Endometrial microvascular endothelial cells (primary cell): Measurements from ENCODE around the gene COL21A1. TPM values are rescaled to one million over a fixed set of nuclear protein-coding genes. Genes with fewer than 3 reads are reported as not detected.

Source experiments
- in situ Hi-C: cut with HindIII; loops from 2 replicates; pipeline ENCODE4 v1.10.0; 2017; ENCODE audit warnings: low sequenced_read_pairs, low pct_unique_long_range_greater_than_20kb; ENCODE audit errors: inconsistent ontology term
- total RNA-seq: library from RNA; depleted of rRNA; stranded (reverse); fragments of >200 nt; gene quantifications from one replicate; pipeline ENCODE4 v1.2.3, GENCODE V29; 2015; ENCODE audit errors: inconsistent ontology term

The COL21A1 gene
- total RNA-seq, 1 donor from 2014 or later, result 0.65 TPM

DNA sequence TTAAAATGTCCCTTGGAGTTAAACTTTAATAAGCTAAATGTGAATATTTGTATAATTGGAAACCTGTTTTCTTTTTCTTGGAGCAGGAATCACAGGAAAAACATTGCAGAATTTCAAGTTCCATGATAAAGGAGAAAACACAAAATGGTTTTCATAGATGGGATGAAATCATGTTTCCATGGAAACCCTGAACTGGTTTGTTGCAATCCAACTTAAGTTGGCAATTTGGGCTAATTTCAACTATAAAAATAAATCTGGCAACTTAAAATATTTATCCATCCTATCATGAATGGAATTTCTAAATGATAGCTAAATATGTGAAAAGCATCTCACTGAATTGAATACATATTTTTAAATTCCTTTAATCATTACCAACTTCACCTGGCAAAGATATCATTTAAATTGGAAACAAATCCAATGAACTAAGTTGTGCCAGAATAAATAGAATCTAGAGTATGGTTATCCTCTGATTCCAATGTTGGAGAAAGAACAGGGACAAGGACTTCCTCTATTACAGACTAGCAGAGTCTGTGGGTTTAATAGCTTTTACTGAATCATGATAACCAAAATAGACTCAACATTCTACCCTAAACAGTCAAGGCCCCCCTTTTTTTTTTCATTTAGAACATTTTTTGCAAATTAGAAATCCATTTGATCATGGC lies 33.2 kb downstream of the COL21A1 start:
- in situ Hi-C loops, result no loop called here

DNA sequence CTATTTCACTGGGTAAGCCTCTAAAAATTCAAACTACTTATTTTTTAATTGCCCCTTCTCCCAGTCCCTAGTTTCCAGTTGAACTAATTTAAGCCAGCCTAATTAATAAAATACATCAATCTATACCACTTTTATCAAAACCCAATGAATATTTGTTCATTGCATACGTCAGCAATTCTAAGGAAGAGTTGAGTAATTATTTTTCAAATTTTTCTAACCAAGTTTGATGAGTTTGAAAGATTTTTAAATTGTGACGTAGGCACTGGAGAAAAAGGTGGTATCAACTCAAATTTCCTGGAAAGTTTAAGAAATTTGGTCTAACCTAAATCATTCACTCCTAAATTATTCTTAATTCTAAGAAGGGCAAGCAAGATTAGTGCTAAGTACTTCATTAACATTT lies 35.7 kb downstream of the COL21A1 start:
- in situ Hi-C loops, result no loop called here

DNA sequence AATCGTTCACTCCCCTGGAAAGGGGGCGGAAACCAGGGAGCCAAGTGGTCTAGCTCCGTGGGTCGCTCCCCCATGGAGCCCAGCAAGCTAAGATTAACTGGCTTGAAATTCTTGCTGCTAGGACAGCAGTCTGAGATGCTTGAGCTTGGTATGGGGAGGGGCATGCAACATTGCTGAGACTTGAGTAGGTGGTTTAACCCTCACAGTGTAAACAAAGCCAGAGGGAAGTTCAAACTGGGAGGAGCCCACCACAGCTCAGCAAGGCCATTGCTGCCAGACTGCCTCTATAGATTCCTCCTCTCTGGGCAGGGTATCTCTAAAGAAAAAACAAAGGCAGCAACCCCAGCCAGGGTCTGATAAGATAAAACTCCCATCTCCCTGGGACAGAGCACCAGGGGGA lies 43.2 kb downstream of the COL21A1 start:
- in situ Hi-C loops, result no loop called here

- in situ Hi-C loops, result no loop called here
These were observed 47.4 kb downstream of the COL21A1 start for GRCh38 chr6:56199956-56200355.

DNA sequence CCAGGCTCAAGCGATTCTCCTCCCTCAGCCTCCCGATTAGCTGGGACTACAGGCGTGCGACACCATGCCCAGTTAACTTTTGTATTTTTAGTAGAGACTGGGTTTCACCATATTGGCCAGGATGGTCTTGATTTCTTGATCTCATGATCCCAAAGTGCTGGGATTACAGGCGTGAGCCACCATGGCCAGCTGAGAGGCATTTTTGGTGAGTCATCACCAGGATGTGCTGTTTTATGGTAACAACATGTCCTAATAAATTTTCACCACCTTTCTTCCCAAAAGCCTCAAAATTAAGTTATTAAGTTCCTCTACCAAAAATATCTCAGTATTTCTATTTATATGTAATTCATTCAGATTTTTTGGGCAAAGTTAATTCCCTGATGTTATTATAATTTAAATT lies 53.5 kb downstream of the COL21A1 start:
- in situ Hi-C loops, result no loop called here

- in situ Hi-C loops, result no loop called here
These were observed 59.0 kb downstream of the COL21A1 start for GRCh38 chr6:56188429-56188828.

DNA sequence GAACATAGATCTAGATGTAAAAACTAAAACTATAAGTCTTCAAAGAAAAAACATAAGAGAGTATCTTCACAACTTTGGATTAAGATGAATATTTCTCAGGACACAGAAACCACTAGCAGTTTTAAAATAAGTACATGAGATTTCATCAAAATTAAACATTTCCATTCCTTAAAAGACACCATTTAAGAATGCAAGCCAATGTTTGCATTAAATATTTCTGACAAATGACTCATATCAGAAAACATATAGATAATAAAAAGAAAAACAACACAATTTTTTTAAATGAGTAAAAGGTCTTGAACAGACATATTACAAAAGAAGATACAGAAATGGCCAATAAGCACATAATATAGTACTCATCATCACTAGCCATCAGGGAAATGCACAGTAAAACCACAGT lies 59.7 kb downstream of the COL21A1 start:
- in situ Hi-C loops, result no loop called here

DNA sequence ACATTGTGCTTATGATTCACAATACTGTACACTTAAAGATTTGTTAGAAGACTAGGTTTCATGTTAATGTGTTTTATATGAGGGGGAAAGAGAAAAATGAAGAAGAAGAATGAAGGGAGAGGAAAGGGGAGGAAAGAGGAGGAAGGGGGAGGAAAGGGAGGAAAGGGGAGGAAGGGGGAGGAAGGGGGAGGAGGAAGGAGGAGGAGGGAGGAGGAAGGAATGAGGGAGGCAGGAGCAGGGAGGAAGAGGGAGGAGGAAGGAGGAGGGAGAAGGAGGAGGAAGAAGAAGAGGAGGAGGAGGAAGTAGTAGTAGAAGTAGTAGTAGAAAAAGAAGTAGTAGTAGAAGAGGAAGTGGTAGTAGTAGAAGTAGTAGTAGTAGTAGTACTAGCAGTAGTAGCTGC lies 70.6 kb downstream of the COL21A1 start:
- in situ Hi-C loops, result no loop called here

DNA sequence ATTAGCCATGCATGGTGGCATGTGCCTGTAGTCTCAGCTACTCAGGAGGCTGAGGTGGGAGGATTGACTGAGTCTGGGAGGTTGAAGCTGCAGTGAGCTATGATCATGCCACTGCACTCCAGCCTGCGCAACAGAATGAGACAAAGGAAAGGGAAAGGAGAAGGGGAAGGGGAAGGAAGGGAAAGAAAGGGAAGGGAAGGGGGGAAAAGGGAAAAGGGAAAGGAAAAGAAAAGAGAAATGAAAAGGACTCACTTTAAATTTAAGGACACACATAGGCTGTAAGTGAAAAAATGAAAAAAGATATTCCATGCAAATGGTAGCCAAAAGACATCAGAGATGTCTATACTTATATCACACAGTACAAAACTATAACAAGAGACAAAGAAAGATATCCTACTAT lies 74.2 kb downstream of the COL21A1 start:
- in situ Hi-C loops, result no loop called here

DNA sequence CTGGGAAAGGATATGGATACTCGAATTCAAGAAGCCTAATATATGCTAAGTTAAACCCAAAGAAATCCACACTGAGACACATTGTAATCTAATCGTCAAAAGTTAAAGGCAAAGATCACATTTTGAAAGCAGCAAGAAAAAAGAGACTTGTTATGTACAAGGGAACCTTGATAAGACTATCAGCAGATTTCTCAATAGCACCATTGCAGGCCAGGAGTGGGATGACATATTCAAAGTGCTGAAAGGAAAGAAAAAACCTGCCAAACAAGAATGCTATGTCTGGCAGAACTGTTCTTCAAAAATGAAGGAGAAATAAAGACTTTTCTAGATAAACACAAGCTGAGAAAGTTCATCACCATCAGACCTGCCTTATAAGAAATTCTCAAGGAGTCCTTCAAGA lies 75.2 kb downstream of the COL21A1 start:
- in situ Hi-C loops, result no loop called here

DNA sequence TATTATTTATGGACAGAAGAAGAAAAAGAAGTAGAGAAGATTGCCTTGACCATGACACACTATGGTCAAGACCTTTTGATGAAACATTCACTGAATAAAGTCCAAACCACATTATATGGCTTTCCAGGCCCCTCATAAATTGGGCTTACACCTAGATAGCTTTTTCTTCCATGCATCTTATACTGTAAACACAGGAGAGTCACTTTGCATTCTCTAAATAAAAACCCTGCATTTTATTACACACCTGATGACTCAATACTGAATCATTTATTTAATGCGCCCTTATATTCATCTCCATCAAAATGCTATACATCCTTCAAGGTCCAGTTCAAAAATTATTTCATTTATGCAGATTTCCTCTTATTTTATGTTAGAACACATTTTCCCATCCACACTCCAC lies 78.0 kb downstream of the COL21A1 start:
- in situ Hi-C loops, result no loop called here

GRCh38 chr6:56168596-56168995 lies 78.8 kb downstream of the COL21A1 start:
- in situ Hi-C loops, result no loop called here

- in situ Hi-C loops, result no loop called here
These were observed 85.3 kb downstream of the COL21A1 start for GRCh38 chr6:56162081-56162480.

DNA sequence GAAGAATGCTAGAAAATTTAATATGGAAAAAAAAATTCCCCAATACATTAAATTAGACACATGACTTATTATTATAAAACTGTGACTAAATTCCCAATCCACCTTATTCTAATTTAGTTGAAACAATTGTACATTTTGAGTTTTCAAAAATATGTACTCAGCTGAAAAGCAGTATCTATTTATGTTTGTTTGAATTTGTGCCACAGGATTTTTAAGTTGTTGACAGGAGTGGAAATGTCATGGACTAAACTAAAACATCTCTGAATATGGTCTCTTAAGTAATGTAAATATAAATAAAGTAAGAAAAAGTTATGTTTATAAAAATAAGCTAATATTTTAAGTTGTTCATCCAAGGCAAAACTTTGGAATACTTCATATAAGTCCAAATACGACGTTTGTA lies 86.9 kb downstream of the COL21A1 start:
- in situ Hi-C loops, result no loop called here

DNA sequence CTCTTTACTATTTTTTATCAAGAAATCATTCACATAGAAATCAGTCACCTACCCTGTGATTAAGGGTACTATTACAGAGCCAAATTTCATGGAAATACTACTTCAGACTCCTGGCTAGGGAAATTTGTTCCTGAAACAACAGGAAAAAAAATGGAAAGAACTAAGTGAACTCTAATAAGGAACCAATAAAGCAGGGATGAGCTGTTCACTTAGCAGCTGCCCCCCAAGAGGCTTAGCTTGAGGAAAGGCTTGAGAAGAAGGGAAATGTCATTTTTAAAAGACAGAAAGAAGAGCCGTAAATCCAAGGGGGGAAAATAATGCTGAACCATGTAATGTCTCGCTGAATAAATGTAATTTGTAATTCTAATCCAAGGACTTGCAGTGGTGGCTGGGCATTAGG lies 88.8 kb downstream of the COL21A1 start:
- in situ Hi-C loops, result no loop called here

- in situ Hi-C loops, result no loop called here
These were observed 90.7 kb downstream of the COL21A1 start for GRCh38 chr6:56156643-56157042.

GRCh38 chr6:56155634-56156141 lies 91.7 kb downstream of the COL21A1 start:
- in situ Hi-C loops, result no loop called here

DNA sequence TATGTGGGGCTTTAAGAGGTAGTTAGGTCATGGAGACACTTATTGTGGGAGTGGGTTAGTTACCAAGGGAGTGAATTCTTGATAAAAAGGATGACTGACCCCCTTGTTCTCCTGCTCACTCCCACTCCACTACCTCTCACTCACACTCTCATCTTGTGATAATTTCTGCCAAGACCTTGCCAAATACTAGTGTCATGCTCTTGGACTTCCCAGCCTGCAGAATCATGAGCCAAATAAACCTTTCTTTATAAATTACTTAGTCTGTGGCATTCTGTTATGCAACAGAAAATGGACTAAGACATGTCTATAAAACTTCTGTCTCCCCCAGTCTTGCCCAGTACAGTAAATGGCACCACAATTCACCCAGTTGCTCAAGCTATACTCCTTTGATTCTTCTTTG lies 93.3 kb downstream of the COL21A1 start:
- in situ Hi-C loops, result no loop called here

GRCh38 chr6:56152611-56153010 lies 94.8 kb downstream of the COL21A1 start:
- in situ Hi-C loops, result no loop called here

- in situ Hi-C loops, result no loop called here
These were observed 95.7 kb downstream of the COL21A1 start for GRCh38 chr6:56151609-56152224.
